VCaP (cell line): ENCODE measurements around the gene ATP1B2.

ENCODE experiments used
- H3K27ac ChIP-seq: fragments of 450-650 bp; 2 replicates; pipeline ENCODE4 v1.5.1; 2017
- TF ChIP-seq, protein P1 (sequence below): fragments of 450-650 bp; conservative IDR thresholded peaks from 2 replicates; pipeline ENCODE4 v1.5.1; 2017; ENCODE audit warnings: mild to moderate bottlenecking, moderate library complexity

Gene ATP1B2, protein sequence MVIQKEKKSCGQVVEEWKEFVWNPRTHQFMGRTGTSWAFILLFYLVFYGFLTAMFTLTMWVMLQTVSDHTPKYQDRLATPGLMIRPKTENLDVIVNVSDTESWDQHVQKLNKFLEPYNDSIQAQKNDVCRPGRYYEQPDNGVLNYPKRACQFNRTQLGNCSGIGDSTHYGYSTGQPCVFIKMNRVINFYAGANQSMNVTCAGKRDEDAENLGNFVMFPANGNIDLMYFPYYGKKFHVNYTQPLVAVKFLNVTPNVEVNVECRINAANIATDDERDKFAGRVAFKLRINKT

DNA sequence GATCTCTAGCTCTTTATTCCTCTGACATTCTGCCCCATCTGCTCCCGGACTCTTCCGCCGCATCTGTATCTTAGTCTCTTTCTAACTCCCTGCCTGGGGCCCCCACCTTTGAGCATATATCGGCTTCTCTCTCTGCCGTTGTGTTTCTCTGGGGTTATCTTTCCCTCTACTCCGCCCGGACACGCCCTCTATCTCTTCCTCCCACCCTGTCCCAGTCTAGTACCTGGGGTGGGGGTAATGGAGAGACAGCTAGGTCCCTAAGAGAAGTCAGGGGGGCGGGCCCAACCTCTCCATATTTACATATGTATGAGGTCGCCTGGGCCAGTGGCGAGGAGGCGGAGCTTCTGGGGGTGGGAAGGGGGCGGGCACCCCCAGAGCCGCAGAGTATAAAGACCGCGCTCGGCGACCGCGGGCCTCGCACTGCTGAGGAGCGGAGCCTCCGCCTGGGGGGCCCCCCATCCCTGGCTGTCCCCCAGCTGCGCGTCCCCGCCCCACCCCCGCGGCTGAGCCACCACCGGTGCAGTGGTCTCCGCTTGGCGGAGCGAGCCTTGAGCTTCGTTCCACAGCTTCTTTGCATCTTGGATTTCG is at the start of gene ATP1B2:
Gene ATP1B2, plus strand, starts transcription at position 418 of the 588 bp plus-strand sequence. CDS start 593 bp downstream, outside the sequence.
- TF ChIP-seq, protein P1, sequence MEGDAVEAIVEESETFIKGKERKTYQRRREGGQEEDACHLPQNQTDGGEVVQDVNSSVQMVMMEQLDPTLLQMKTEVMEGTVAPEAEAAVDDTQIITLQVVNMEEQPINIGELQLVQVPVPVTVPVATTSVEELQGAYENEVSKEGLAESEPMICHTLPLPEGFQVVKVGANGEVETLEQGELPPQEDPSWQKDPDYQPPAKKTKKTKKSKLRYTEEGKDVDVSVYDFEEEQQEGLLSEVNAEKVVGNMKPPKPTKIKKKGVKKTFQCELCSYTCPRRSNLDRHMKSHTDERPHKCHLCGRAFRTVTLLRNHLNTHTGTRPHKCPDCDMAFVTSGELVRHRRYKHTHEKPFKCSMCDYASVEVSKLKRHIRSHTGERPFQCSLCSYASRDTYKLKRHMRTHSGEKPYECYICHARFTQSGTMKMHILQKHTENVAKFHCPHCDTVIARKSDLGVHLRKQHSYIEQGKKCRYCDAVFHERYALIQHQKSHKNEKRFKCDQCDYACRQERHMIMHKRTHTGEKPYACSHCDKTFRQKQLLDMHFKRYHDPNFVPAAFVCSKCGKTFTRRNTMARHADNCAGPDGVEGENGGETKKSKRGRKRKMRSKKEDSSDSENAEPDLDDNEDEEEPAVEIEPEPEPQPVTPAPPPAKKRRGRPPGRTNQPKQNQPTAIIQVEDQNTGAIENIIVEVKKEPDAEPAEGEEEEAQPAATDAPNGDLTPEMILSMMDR: no peak
- H3K27ac ChIP-seq: no peak within 1 kb of the TSS

DNA sequence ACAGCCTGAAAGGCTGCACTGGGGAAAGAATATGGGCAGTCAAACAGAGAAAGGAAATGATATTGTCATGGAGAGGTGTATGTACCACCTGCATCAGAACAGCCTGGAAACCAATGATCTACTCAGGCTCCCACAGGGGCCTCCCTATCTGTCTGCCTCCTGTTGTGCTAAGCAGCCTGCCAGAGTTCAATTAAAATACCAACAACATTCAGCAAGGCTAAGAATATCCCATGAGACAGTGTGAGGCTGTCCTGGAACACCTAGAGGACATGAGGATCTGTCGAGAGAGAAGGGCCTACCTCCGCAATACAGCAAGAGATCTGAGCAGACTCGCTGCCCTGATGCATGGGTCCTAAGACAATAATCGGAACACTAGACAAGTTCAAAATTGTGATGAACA is 44.4 kb upstream of the ATP1B2 start:
- no peak overlapping the region for H3K27ac ChIP-seq
- TF ChIP-seq, protein P1: no peak

DNA sequence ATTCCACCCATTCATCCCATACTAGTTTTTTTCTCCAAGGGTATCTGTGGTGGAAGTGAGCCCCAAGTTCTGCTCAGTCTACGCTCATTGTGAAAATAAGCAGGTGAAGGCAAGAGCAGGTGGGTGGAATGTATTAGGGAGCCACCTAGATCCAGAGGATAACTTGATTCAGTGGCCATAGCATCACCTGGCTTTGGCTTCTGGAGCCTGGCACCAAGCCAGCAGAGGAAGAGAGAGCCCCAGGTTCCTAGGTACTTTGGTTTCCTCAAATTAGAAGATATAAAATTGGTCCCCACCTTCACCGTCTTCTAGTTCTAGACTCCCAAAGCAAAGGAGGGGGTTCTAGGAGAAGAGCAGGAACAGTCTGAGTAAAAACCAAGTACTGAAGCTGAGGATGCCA is 40.1 kb upstream of the ATP1B2 start:
- no peak overlapping the region for H3K27ac ChIP-seq
- TF ChIP-seq, protein P1: no peak

DNA sequence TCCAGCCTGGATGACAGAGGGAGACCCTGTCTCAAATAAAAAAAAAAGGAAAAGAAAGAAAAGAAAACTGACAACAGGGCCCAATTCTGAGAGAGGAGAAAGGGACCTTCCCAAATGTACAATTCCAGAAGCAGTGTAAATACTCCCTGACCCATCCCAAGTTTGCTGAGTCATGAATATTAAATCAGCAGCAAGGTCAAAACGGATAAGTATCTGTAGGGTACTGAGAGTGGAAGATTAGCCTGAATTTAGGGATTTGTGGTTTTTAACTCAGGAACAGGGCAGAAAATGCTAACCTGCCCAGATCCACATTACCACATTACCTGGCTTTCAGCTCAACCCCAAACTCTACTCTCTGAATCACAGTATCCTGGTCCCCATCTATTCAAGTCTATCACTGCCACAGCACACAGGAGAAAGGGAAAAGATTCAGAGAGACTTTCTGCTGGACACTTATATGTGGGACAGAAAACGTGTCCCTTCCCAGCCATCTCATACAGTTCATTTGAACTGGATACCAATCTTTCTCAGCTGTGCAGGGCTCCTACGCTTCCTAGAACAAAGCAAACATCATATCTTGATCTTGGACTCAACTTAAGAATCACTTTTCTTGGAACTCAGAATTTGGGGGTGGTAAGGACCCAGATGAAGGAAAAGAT is 39.0 kb upstream of the ATP1B2 start:
- TF ChIP-seq, protein P1: no peak
- H3K27ac ChIP-seq: no peak overlapping the region

DNA sequence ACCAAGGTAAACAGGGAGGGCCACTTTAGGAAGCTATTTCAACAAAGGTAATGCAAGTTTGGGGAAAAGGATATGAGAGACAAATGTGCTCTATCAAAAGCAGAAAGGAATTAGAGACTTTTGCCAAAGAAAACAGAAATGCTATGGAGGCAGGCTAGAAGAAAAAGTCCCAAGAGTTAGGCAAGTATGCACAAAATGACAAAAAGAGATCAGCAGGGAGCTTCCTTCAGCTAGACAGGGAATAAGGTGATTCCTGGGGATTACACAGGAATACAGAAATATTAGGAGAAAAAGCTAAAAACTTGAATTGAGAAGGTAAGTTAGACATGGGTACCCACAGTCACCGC is 38.5 kb upstream of the ATP1B2 start:
- TF ChIP-seq, protein P1: no peak
- H3K27ac ChIP-seq: no peak overlapping the region

DNA sequence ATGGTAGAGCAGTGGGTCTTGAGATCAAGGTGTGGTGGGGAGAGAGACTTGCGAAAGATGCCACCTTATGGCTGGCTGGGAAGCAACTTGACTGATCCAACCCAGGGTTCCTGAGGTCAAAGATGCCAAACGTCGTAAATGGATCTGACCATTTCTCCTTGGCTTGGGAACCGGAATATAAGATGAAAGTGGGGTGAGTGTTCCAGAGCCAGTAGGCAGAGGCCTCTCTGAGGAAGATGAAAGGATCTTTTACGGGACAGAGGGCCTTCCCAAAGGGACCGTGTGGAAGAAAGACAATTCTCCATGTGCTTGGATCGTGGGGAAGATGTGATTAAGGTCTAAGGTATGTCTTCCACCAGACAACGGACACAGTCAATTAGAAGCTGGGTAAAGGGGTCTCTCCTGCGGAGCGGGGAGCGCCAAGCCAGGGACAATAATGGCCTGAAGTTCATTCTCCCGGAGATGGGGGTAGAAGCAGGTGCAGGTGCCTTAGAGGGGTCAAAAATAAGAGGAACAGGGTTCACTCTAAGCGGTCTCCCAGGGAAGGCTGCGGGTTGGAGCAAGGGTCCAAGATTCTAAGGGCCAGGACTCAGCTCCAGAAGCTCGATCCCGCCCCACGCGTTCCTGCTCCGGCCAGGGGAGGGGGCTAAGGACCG is 36.8 kb upstream of the ATP1B2 start:
- peak overlapping the region; percentile 83 for H3K27ac ChIP-seq
- TF ChIP-seq, protein P1: no peak
